ENCODE results near the gene RTP3.
A peak's percentile ranks its signal among the peaks of the same experiment; 100 is the strongest.
"Not testable (repeated sequence)": the region's sequence is repeated elsewhere in the genome, so short reads cannot be mapped to it uniquely, and the experiment has no call there.

RTP3 gene

GRCh38 chr3:46492890-46493547 is 4.8 kb upstream of the RTP3 start:
- no peak for DNase-seq

- DNase-seq = not testable (repeated sequence)
These were observed 3.3 kb upstream of the RTP3 start for GRCh38 chr3:46494491-46494890.

GRCh38 chr3:46495901-46496456 is 1.8 kb upstream of the RTP3 start:
- no peak for DNase-seq

- peak in 5 of 6 experiments; percentile 8 to 33 (median 14) for DNase-seq
These were observed 825 bp upstream of the RTP3 start for GRCh38 chr3:46496746-46497555.

- DNase-seq = no peak
These were observed 1.2 kb downstream of the RTP3 start for GRCh38 chr3:46498916-46499519.

- no peak for DNase-seq
These were observed 3.2 kb downstream of the RTP3 start for GRCh38 chr3:46500656-46501635.

- DNase-seq = no peak
These were observed 3.9 kb downstream of the RTP3 start for GRCh38 chr3:46501702-46502101.

- DNase-seq = no peak
These were observed 5.6 kb downstream of the RTP3 start for GRCh38 chr3:46503200-46503874.

- DNase-seq = no peak
These were observed 7.0 kb downstream of the RTP3 start for GRCh38 chr3:46504789-46505188.

- no peak for DNase-seq
These were observed 8.2 kb downstream of the RTP3 start for GRCh38 chr3:46505953-46506352.

- no peak for DNase-seq
These were observed 8.8 kb downstream of the RTP3 start for GRCh38 chr3:46506526-46506925.

- DNase-seq = no peak
These were observed 11.2 kb downstream of the RTP3 start for GRCh38 chr3:46508850-46509591.

- no peak for DNase-seq
These were observed 11.9 kb downstream of the RTP3 start for GRCh38 chr3:46509661-46510187.

GRCh38 chr3:46512191-46512749 is 14.5 kb downstream of the RTP3 start:
- DNase-seq = no peak

GRCh38 chr3:46516521-46516920 is 18.7 kb downstream of the RTP3 start:
- DNase-seq = no peak

GRCh38 chr3:46517016-46517783 is 19.4 kb downstream of the RTP3 start:
- DNase-seq = no peak

GRCh38 chr3:46517784-46518181 is 20.0 kb downstream of the RTP3 start:
- DNase-seq = no peak

- no peak for DNase-seq
These were observed 22.2 kb downstream of the RTP3 start for GRCh38 chr3:46519952-46520351.

GRCh38 chr3:46520531-46520930 is 22.8 kb downstream of the RTP3 start:
- no peak for DNase-seq

- DNase-seq = no peak
These were observed 23.3 kb downstream of the RTP3 start for GRCh38 chr3:46521096-46521495.
